Peyer's patch (tissue), 4 donors: ENCODE measurements around the gene CHRDL2. TPM values are rescaled to one million over a fixed set of nuclear protein-coding genes. Genes with fewer than 3 reads are reported as not detected.

Source experiments
- DNase-seq, 3 donors: peaks; one replicate each; pipeline ENCODE4 v3.0.0-alpha.2; 2017 to 2019
- H3K27ac ChIP-seq, 4 donors: fragments of 200-600 bp; sonication (generic); one replicate each; pipeline ENCODE4 v1.5.1; 2016 to 2019
- H3K27me3 ChIP-seq, 2 donors: fragments of 200-600 bp; sonication (generic); one replicate each; pipeline ENCODE4 v1.5.1; 2019
- H3K36me3 ChIP-seq, 3 donors: fragments of 200-600 bp; sonication (generic); one replicate each; pipeline ENCODE4 v1.5.1; 2016 to 2019
- H3K4me1 ChIP-seq, 4 donors: fragments of 200-600 bp; sonication (generic); one replicate each; pipeline ENCODE4 v1.5.1; 2016 to 2019
- H3K4me3 ChIP-seq, 4 donors: fragments of 200-600 bp; sonication (generic); 1 replicate in 3 of 4; 2 replicates in 1 of 4; pipeline ENCODE4 v1.5.1; 2016 to 2019; ENCODE audit warnings: mild to moderate bottlenecking in 1 of 4
- H3K9me3 ChIP-seq, 4 donors: fragments of 200-600 bp; sonication (generic); one replicate each; pipeline ENCODE4 v1.5.1; 2016 to 2019; ENCODE audit warnings: mild to moderate bottlenecking in 1 of 4
- POLR2A ChIP-seq, 2 donors: fragments of 450-650 bp; IDR thresholded peaks; one replicate each; pipeline ENCODE4 v1.5.1; 2017; ENCODE audit warnings: antibody characterized with exemption in 2 of 2, mild to moderate bottlenecking in 2 of 2, moderate library complexity in 2 of 2
- total RNA-seq, 4 donors: library from RNA; depleted of rRNA; stranded (reverse); fragments of >200 nt; gene quantifications; one replicate each; pipeline ENCODE4 v1.1.0, GENCODE V29; 2016
- TF ChIP-seq, protein P1 (sequence below), 6 experiments: fragments of 450-650 bp in 4 of 6; fragments of 200-600 bp in 2 of 6; sonication (generic) in 1 of 6; IDR thresholded peaks; one replicate each; pipeline ENCODE4 v1.5.1; 2017 to 2019; ENCODE audit warnings: antibody characterized with exemption in 6 of 6, mild to moderate bottlenecking in 3 of 6, moderate library complexity in 1 of 6

The CHRDL2 gene, protein sequence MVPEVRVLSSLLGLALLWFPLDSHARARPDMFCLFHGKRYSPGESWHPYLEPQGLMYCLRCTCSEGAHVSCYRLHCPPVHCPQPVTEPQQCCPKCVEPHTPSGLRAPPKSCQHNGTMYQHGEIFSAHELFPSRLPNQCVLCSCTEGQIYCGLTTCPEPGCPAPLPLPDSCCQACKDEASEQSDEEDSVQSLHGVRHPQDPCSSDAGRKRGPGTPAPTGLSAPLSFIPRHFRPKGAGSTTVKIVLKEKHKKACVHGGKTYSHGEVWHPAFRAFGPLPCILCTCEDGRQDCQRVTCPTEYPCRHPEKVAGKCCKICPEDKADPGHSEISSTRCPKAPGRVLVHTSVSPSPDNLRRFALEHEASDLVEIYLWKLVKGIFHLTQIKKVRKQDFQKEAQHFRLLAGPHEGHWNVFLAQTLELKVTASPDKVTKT
- not detected for total RNA-seq

DNA sequence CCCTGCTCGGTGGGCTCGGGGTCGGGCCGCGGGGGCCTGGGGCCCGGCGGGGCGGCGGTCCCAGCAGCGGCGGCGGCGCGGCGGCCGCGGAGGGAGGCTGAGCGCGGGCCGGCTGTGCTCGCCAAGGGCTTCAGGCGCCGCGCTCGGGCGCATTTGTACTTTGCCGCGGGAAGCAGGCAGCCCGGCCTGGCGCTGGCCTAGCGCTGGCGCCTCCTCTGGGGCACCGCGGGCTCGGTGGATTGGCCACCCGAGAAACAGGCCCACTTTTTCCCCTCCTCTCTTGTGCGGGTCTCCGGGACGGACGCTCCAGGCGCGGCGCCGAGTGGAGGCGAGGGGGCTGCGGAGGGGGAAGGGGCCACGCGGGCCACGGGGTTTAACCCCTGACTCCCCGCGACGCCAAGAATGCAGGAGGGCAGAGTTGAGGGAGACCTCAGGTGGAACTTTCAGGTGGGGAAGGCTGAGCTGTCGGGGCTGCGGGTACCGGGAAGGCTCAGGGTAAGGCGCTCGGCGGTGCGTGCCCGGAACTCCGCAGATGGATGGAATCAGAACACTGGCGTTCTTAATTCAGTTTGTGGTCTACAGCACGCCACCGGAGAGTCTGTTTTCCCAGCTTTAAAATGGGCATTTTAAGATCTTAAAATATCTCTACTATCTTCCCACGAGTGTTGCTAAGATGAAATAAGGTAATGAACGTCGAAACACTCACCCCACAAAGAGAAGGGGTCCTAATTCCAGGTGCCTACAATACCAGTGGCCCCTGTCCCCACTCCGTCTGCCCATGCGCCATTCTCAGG is at the start of gene CHRDL2:
Gene CHRDL2 (minus strand): TSS at position 126 of the 794 bp plus-strand sequence. CDS start 538 bp downstream, outside the sequence.
- H3K9me3 ChIP-seq = no peaks in the 10 kb centered on the region
- no peaks in the 10 kb centered on the region for H3K36me3 ChIP-seq
- H3K27me3 ChIP-seq = peaks cover 0 to 14% of the 10 kb centered on the region in 2 donors
- H3K4me1 ChIP-seq = peaks cover 0 to 6% (median 0%) of the 10 kb centered on the region in 4 donors
- H3K27ac ChIP-seq = no peak within 1 kb of the TSS
- H3K4me3 ChIP-seq = peak within 1 kb of the TSS in 2 of 4 donors; percentile 37 to 38
- TF ChIP-seq, protein P1, sequence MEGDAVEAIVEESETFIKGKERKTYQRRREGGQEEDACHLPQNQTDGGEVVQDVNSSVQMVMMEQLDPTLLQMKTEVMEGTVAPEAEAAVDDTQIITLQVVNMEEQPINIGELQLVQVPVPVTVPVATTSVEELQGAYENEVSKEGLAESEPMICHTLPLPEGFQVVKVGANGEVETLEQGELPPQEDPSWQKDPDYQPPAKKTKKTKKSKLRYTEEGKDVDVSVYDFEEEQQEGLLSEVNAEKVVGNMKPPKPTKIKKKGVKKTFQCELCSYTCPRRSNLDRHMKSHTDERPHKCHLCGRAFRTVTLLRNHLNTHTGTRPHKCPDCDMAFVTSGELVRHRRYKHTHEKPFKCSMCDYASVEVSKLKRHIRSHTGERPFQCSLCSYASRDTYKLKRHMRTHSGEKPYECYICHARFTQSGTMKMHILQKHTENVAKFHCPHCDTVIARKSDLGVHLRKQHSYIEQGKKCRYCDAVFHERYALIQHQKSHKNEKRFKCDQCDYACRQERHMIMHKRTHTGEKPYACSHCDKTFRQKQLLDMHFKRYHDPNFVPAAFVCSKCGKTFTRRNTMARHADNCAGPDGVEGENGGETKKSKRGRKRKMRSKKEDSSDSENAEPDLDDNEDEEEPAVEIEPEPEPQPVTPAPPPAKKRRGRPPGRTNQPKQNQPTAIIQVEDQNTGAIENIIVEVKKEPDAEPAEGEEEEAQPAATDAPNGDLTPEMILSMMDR (IDR thresholded peaks at IDR 0.05) = no peak
- TF ChIP-seq POLR2A (IDR thresholded peaks at IDR 0.05) = no peak
- DNase-seq = no peak

DNA sequence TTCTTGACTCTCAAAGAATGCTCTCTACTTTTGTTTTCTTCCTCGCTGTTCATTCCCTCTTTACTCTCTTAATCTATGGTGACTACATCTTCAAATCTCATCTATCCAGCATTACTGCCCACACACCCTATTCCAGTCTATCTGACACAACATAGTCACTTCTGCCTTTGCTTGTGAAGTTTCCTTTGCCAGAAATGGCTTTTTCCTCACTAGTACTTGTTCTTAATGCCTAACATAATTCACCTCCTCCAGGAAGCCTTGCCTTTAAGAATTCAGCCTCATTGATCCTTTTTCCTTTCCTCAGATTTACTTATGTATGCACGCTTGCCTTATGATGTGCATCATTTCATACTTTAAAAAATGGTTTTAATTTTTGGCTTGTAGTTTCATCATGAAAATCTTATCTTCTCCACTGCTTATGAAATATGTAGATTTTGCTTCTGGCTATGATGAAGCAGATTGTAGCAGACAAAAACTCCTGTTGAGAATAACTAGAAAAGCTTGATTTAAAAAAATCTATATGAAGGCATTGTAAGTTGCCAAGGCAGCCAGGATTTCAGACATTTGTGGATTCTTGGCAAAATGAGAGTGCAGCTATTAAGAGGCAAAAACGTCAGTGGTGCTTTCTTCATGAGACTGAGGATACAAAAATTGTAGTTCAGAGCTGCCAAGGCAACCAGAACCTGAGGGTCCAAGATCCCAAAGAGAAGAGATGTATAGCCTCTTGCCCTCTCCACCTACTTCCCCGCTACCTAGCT is 49.2 kb upstream of the CHRDL2 start:
- Histone ChIP-seq H3K27me3 (no peaks in the 10 kb centered on the region), H3K4me1 (peaks cover 0 to 19% (median 8%) of the 10 kb centered on the region in 4 donors), H3K9me3 (no peaks in the 10 kb centered on the region), H3K36me3 (no peaks in the 10 kb centered on the region), H3K4me3 (no peak overlapping the region), H3K27ac (no peak overlapping the region)
- TF ChIP-seq POLR2A (IDR thresholded peaks at IDR 0.05) = no peak
- TF ChIP-seq, protein P1 (IDR thresholded peaks at IDR 0.05) = no peak
- no peak for DNase-seq

DNA sequence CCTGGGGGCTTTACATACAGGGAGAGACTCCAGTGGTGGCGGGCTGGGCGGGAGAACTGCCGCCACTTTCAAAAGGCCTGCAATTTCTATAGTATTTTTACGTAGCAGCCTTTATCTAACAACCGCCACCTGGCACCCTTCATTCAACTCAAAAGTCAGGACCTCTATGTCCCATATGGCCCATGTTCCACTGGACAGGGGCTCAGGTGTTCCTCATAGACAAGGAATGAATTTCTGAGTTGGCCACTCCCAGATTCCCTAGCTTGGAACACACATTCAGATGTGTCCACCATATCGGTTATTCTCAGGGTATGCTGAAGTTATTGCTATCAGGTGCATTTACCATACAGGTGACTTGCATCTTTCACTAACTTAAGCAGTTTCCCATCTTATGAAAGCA is 47.4 kb upstream of the CHRDL2 start:
- no peak for DNase-seq
- no peak overlapping the region for H3K27ac ChIP-seq
- no peaks in the 10 kb centered on the region for H3K27me3 ChIP-seq
- no peaks in the 10 kb centered on the region for H3K9me3 ChIP-seq
- H3K4me3 ChIP-seq = no peak overlapping the region
- TF ChIP-seq, protein P1 (IDR thresholded peaks at IDR 0.05) = no peak
- no peak for TF ChIP-seq POLR2A (IDR thresholded peaks at IDR 0.05)
- H3K36me3 ChIP-seq = no peaks in the 10 kb centered on the region
- peaks cover 0 to 9% (median 2%) of the 10 kb centered on the region in 4 donors for H3K4me1 ChIP-seq

DNA sequence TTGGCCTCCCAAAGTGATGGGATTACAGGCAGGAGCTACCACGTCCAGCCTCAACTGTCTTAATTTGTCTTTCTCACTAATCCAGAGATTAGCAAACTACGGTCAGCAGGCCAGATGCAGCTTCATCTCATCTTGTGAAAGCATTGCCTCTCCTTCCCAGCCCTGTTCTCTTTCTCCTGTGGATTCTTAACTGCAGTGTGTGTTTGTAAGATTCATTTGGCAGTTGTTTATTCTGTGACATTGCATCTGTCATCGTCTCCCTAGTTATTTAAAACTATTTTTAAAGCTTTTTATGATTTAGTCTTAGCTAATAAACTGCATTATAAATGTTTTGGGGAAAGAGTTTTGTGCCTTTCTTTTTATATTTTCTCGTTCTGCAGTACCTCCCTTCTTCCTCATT is 46.7 kb upstream of the CHRDL2 start:
- Histone ChIP-seq H3K4me3 (no peak overlapping the region), H3K36me3 (no peaks in the 10 kb centered on the region), H3K27ac (no peak overlapping the region), H3K27me3 (no peaks in the 10 kb centered on the region), H3K9me3 (no peaks in the 10 kb centered on the region), H3K4me1 (peaks cover 0 to 1% (median 0%) of the 10 kb centered on the region in 4 donors)
- no peak for DNase-seq
- no peak for TF ChIP-seq POLR2A (IDR thresholded peaks at IDR 0.05)
- TF ChIP-seq, protein P1 (IDR thresholded peaks at IDR 0.05) = no peak

DNA sequence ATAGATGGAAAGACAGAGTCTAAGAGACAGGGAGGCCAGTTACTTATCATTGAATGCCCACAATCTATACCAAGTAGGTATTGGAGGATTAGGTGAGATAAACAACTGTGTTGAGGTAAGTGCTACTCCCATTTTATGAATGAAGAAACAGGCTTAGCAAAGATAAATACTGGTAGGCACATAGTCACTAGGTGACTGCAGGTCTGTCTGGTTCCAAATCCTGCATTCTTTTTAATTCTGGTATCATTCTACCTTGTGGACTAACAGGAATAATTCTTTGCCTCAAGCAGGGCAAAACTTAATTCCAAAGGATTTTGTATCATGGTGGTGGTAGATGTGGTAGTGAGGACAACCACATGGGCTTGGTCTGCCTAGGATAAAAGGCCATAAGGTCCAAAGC is 45.8 kb upstream of the CHRDL2 start:
- Histone ChIP-seq H3K27ac (no peak overlapping the region), H3K4me3 (no peak overlapping the region), H3K27me3 (no peaks in the 10 kb centered on the region), H3K4me1 (no peaks in the 10 kb centered on the region), H3K9me3 (no peaks in the 10 kb centered on the region), H3K36me3 (no peaks in the 10 kb centered on the region)
- TF ChIP-seq, protein P1 (IDR thresholded peaks at IDR 0.05) = no peak
- no peak for TF ChIP-seq POLR2A (IDR thresholded peaks at IDR 0.05)
- DNase-seq = no peak
